Hepatocyte (in vitro differentiated cells): Measurements from ENCODE around the gene MSI2. TPM values are rescaled to one million over a fixed set of nuclear protein-coding genes. Genes with fewer than 3 reads are reported as not detected.

Experiments
- DNase-seq: peaks from one replicate; pipeline ENCODE4 v3.0.0-alpha.2; 2016; ENCODE audit warnings: low spot score
- H2AFZ ChIP-seq: fragments of 200-600 bp; sonication (generic); 2 replicates; pipeline ENCODE4 v1.6.0; 2016; ENCODE audit warnings: antibody characterized with exemption, mild to moderate bottlenecking
- H3K27ac ChIP-seq: fragments of 200-600 bp; sonication (generic); 2 replicates; pipeline ENCODE4 v1.5.1; 2016; ENCODE audit warnings: mild to moderate bottlenecking
- H3K27me3 ChIP-seq: fragments of 200-600 bp; sonication (generic); 2 replicates; pipeline ENCODE4 v1.6.1; 2016
- H3K36me3 ChIP-seq: fragments of 200-600 bp; sonication (generic); replicated peaks from 2 replicates; pipeline ENCODE4 v1.5.1; 2016; ENCODE audit warnings: low read depth; ENCODE audit not compliant: insufficient read depth
- H3K4me1 ChIP-seq: fragments of 200-600 bp; sonication (generic); 2 replicates; pipeline ENCODE4 v1.5.1; 2016; ENCODE audit warnings: mild to moderate bottlenecking, moderate library complexity; ENCODE audit not compliant: insufficient read depth
- H3K4me2 ChIP-seq: fragments of 200-600 bp; sonication (generic); 2 replicates; pipeline ENCODE4 v1.6.0; 2016
- H3K4me3 ChIP-seq: fragments of 200-600 bp; sonication (generic); 2 replicates; pipeline ENCODE4 v1.5.1; 2016; ENCODE audit warnings: mild to moderate bottlenecking
- H3K79me2 ChIP-seq: fragments of 200-600 bp; sonication (generic); 2 replicates; pipeline ENCODE4 v1.6.0; 2017; ENCODE audit warnings: mild to moderate bottlenecking
- H3K9me2 ChIP-seq: fragments of 200-600 bp; sonication (generic); replicated peaks from 2 replicates; pipeline ENCODE4 v1.6.0; 2017; ENCODE audit warnings: mild to moderate bottlenecking; ENCODE audit not compliant: insufficient read depth
- H3K9me3 ChIP-seq: fragments of 200-600 bp; sonication (generic); 2 replicates; pipeline ENCODE4 v1.5.1; 2016; ENCODE audit warnings: low read depth, mild to moderate bottlenecking
- H4K20me1 ChIP-seq: fragments of 200-600 bp; sonication (generic); 2 replicates; pipeline ENCODE4 v1.6.0; 2016; ENCODE audit warnings: mild to moderate bottlenecking; ENCODE audit not compliant: insufficient read depth, poor library complexity, severe bottlenecking
- CTCF ChIP-seq: fragments of 200-600 bp; sonication (generic); IDR thresholded peaks from 2 replicates; pipeline ENCODE4 v1.5.1; 2016; ENCODE audit warnings: antibody characterized with exemption, mild to moderate bottlenecking; ENCODE audit not compliant: poor library complexity
- EZH2 ChIP-seq: fragments of 200-600 bp; sonication (generic); IDR thresholded peaks from 2 replicates; pipeline ENCODE4 v1.6.1; 2016; ENCODE audit warnings: antibody characterized with exemption, mild to moderate bottlenecking, borderline replicate concordance
- EZH2phosphoT487 ChIP-seq: fragments of 200-600 bp; sonication (generic); IDR thresholded peaks from one replicate; pipeline ENCODE4 v1.6.1; 2018; ENCODE audit warnings: antibody characterized with exemption, mild to moderate bottlenecking, low read depth, moderate library complexity; ENCODE audit not compliant: unreplicated experiment, severe bottlenecking
- WGBS: methylation state at CpG from one replicate; pipeline ENCODE4 v1.1.6; 2016; ENCODE audit warnings: low lambda C conversion rate; ENCODE audit errors: missing lambda C conversion rate; 5-methylcytosine and 5-hydroxymethylcytosine counted together
- polyA plus RNA-seq: library from polyadenylated mRNA; unstranded; fragments of >200 nt; fragmentation: Nextera tagmentation; extraction: Ambion mirVana; gene quantifications from 2 replicates; pipeline ENCODE4 v1.2.1, GENCODE V29; 2016
- total RNA-seq: library from RNA; depleted of rRNA; stranded (reverse); fragments of >200 nt; gene quantifications from 2 replicates; pipeline ENCODE4 v1.2.3, GENCODE V29; 2014

Gene MSI2
- total and polyA plus RNA-seq, 2 experiments from 2014 or later = 16.1 to 60.6 TPM

DNA sequence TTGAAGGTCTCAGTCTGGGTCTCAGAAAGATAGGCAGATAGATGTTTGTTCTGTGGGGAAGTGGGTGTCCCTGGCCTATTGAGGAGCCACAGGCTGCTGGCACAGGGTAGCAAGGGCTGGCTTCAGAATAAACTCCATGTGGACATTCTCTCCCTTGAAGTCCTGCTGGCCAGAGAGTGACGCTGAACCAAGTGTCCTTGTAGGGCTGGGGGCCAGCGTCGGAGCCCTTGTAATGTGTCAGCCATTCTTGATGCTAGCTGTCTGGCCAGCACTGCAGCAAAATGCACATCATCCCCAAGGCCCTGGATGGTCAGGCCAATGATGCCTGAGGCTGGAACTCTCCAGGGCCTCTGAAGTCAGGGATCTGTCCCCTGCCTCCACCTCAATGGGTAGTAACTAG lies 385.4 kb downstream of the MSI2 start:
- no peaks in the 10 kb centered on the region for H3K9me3 ChIP-seq

DNA sequence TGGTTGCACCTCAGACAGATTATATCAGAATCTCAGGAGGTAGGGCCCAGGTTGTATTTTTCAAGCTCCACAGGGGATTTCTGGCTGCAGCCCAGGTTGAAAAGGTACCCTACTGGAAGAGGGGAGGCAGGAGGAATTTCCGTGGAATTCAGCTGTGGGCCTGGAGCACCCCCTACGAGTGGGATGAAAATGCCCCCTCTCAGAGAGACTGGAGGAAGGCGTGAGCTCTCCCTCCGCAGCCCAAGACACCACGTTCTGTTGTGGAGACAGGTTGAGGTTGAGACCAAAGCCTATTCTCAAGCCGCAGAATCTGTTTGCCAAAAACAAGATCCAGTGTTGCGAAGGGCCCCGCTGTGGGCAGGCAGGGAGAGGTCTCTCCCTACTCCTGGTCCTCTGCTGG lies 386.7 kb downstream of the MSI2 start:
- 96% methylated on average over 8 of the region's 8 CpGs for WGBS
- H3K9me3 ChIP-seq = no peaks in the 10 kb centered on the region
- TF ChIP-seq CTCF (no peak), EZH2phosphoT487 (no peak), EZH2 (no peak)

More for the DNA sequence above, 385.4 kb downstream of the MSI2 start:
- Histone ChIP-seq H3K36me3 (no peaks in the 10 kb centered on the region), H3K9me2 (no peaks in the 10 kb centered on the region), H3K4me1 (no peaks in the 10 kb centered on the region), H3K27ac (no peak overlapping the region), H3K4me2 (no peak overlapping the region), H3K79me2 (no peaks in the 10 kb centered on the region), H2AFZ (no peak overlapping the region), H3K27me3 (no peaks in the 10 kb centered on the region), H4K20me1 (no peaks in the 10 kb centered on the region), H3K4me3 (no peak overlapping the region)
- no peak for DNase-seq
- TF ChIP-seq CTCF (no peak), EZH2phosphoT487 (no peak), EZH2 (no peak)
- WGBS = 96% methylated on average over 3 of the region's 3 CpGs

GRCh38 chr17:57644326-57644725 lies 388.0 kb downstream of the MSI2 start:
- no peak for TF ChIP-seq CTCF
- no peak for TF ChIP-seq EZH2
- no peak for TF ChIP-seq EZH2phosphoT487
- Histone ChIP-seq H3K27ac (no peak overlapping the region), H3K9me2 (no peaks in the 10 kb centered on the region), H3K9me3 (no peaks in the 10 kb centered on the region), H3K4me2 (no peak overlapping the region), H3K36me3 (no peaks in the 10 kb centered on the region), H3K79me2 (no peaks in the 10 kb centered on the region), H2AFZ (no peak overlapping the region), H3K27me3 (no peaks in the 10 kb centered on the region), H4K20me1 (no peaks in the 10 kb centered on the region), H3K4me1 (no peaks in the 10 kb centered on the region), H3K4me3 (no peak overlapping the region)
- DNase-seq = no peak
- 91% methylated on average over 5 of the region's 5 CpGs for WGBS

More for the DNA sequence above, 386.7 kb downstream of the MSI2 start:
- H2AFZ ChIP-seq = no peak overlapping the region
- H3K4me2 ChIP-seq = no peak overlapping the region
- no peaks in the 10 kb centered on the region for H4K20me1 ChIP-seq
- H3K4me1 ChIP-seq = no peaks in the 10 kb centered on the region
- no peak overlapping the region for H3K27ac ChIP-seq
- no peaks in the 10 kb centered on the region for H3K27me3 ChIP-seq
- no peak overlapping the region for H3K4me3 ChIP-seq
- no peak for DNase-seq
- H3K9me2 ChIP-seq = no peaks in the 10 kb centered on the region
- no peaks in the 10 kb centered on the region for H3K36me3 ChIP-seq
- no peaks in the 10 kb centered on the region for H3K79me2 ChIP-seq
